ENCODE measurements around the gene DHCR7.

GRCh38 chr11:71456831-71457230 is 8.6 kb upstream of the DHCR7 start:
- TF ChIP-seq CTCF (IDR thresholded peaks at IDR 0.05) (no peak), POLR2A (IDR thresholded peaks at IDR 0.05) (no peak), EP300 (IDR thresholded peaks at IDR 0.05) (no peak)

Measured in ovary (tissue), 3 donors.